ENCODE data around the gene ZNF467.

- no peak for TF ChIP-seq CTCF (conservative IDR thresholded peaks at IDR 0.05; ENCODE audit: low read depth, low read length)
- no peak for TF ChIP-seq EZH2 (IDR thresholded peaks at IDR 0.05; ENCODE audit: borderline replicate concordance, low read depth, low read length, poor library complexity, severe bottlenecking)
Measured at GRCh38 chr7:149792220-149792595, 18.8 kb upstream of the ZNF467 start.
